Stomach smooth muscle (tissue), 2 donors: ENCODE measurements around the gene SLC39A11.

ENCODE experiments used
- H3K27ac ChIP-seq: one replicate; pipeline ENCODE4 v1.7.0; 2013; ENCODE audit warnings: mild to moderate bottlenecking, low read length, inconsistent platforms
- H3K27me3 ChIP-seq, 2 donors: one replicate each; pipeline ENCODE4 v1.7.0; 2013; ENCODE audit warnings: low read length in 2 of 2; ENCODE audit not compliant: insufficient read depth in 2 of 2, control insufficient read depth in 1 of 2
- H3K36me3 ChIP-seq, 2 donors: one replicate each; pipeline ENCODE4 v1.7.0; 2013; ENCODE audit warnings: low read length in 2 of 2; ENCODE audit not compliant: control insufficient read depth in 2 of 2, insufficient read depth in 2 of 2
- H3K4me1 ChIP-seq: one replicate; pipeline ENCODE4 v1.7.0; 2013; ENCODE audit warnings: low read length; ENCODE audit not compliant: control insufficient read depth, insufficient read depth
- H3K4me3 ChIP-seq, 2 donors: one replicate each; pipeline ENCODE4 v1.7.0; 2013; ENCODE audit warnings: low read length in 2 of 2
- H3K9ac ChIP-seq, 2 donors: one replicate each; pipeline ENCODE4 v1.7.0; 2013; ENCODE audit warnings: low read length in 2 of 2, mild to moderate bottlenecking in 1 of 2
- H3K9me3 ChIP-seq, 2 donors: one replicate each; pipeline ENCODE4 v1.7.0; 2013; ENCODE audit warnings: low read length in 2 of 2; ENCODE audit not compliant: control insufficient read depth in 2 of 2
- donor health status: healthy.
- donor health status: Pancreatic carcinoma.

SLC39A11 gene

GRCh38 chr17:72967277-72967970 lies 125.1 kb downstream of the SLC39A11 start:
- H3K4me1 ChIP-seq, result no peaks in the 10 kb centered on the region

GRCh38 chr17:72962106-72962505 lies 130.4 kb downstream of the SLC39A11 start:
- no peaks in the 10 kb centered on the region for H3K27me3 ChIP-seq
- H3K36me3 ChIP-seq, result no peaks in the 10 kb centered on the region
- H3K9ac ChIP-seq, result no peak overlapping the region
- no peak overlapping the region for H3K4me3 ChIP-seq
- no peaks in the 10 kb centered on the region for H3K9me3 ChIP-seq
- H3K4me1 ChIP-seq, result no peaks in the 10 kb centered on the region
- no peak overlapping the region for H3K27ac ChIP-seq

More at GRCh38 chr17:72967277-72967970, 125.1 kb downstream of the SLC39A11 start:
- H3K9ac ChIP-seq, result no peak overlapping the region
- no peak overlapping the region for H3K27ac ChIP-seq
- H3K27me3 ChIP-seq, result no peaks in the 10 kb centered on the region
- no peaks in the 10 kb centered on the region for H3K36me3 ChIP-seq
- no peaks in the 10 kb centered on the region for H3K9me3 ChIP-seq
- H3K4me3 ChIP-seq, result no peak overlapping the region

- no peak overlapping the region for H3K9ac ChIP-seq
- H3K4me1 ChIP-seq, result no peaks in the 10 kb centered on the region
- no peaks in the 10 kb centered on the region for H3K9me3 ChIP-seq
- no peaks in the 10 kb centered on the region for H3K27me3 ChIP-seq
- no peaks in the 10 kb centered on the region for H3K36me3 ChIP-seq
- H3K27ac ChIP-seq, result no peak overlapping the region
- no peak overlapping the region for H3K4me3 ChIP-seq
Observed at GRCh38 chr17:72955391-72956140, 136.9 kb downstream of the SLC39A11 start.

- H3K27me3 ChIP-seq, result no peaks in the 10 kb centered on the region
- no peak overlapping the region for H3K9ac ChIP-seq
- H3K9me3 ChIP-seq, result no peaks in the 10 kb centered on the region
- H3K27ac ChIP-seq, result no peak overlapping the region
- no peaks in the 10 kb centered on the region for H3K36me3 ChIP-seq
- H3K4me1 ChIP-seq, result no peaks in the 10 kb centered on the region
- no peak overlapping the region for H3K4me3 ChIP-seq
Observed at GRCh38 chr17:72954579-72954978, 137.9 kb downstream of the SLC39A11 start.

- no peak overlapping the region for H3K9ac ChIP-seq
- H3K27me3 ChIP-seq, result no peaks in the 10 kb centered on the region
- H3K4me3 ChIP-seq, result no peak overlapping the region
- H3K36me3 ChIP-seq, result no peaks in the 10 kb centered on the region
- H3K4me1 ChIP-seq, result no peaks in the 10 kb centered on the region
- H3K9me3 ChIP-seq, result no peaks in the 10 kb centered on the region
- no peak overlapping the region for H3K27ac ChIP-seq
Observed at GRCh38 chr17:72953621-72954020, 138.9 kb downstream of the SLC39A11 start.

- Histone ChIP-seq H3K9ac (no peak overlapping the region), H3K27me3 (no peaks in the 10 kb centered on the region), H3K4me1 (no peaks in the 10 kb centered on the region), H3K36me3 (no peaks in the 10 kb centered on the region), H3K27ac (no peak overlapping the region), H3K9me3 (no peaks in the 10 kb centered on the region), H3K4me3 (no peak overlapping the region)
Observed at GRCh38 chr17:72952641-72953315, 139.7 kb downstream of the SLC39A11 start.

- H3K9me3 ChIP-seq, result no peaks in the 10 kb centered on the region
- H3K4me1 ChIP-seq, result no peaks in the 10 kb centered on the region
- H3K4me3 ChIP-seq, result no peak overlapping the region
Observed at GRCh38 chr17:72952220-72952619, 140.3 kb downstream of the SLC39A11 start.

GRCh38 chr17:72950242-72950931 lies 142.1 kb downstream of the SLC39A11 start:
- Histone ChIP-seq H3K27ac (no peak overlapping the region), H3K4me1 (no peaks in the 10 kb centered on the region), H3K9ac (no peak overlapping the region), H3K36me3 (peaks cover 0 to 2% of the 10 kb centered on the region in 2 donors), H3K27me3 (no peaks in the 10 kb centered on the region), H3K9me3 (no peaks in the 10 kb centered on the region), H3K4me3 (no peak overlapping the region)

More at GRCh38 chr17:72952220-72952619, 140.3 kb downstream of the SLC39A11 start:
- Histone ChIP-seq H3K36me3 (no peaks in the 10 kb centered on the region), H3K27me3 (no peaks in the 10 kb centered on the region), H3K27ac (no peak overlapping the region), H3K9ac (no peak overlapping the region)

- Histone ChIP-seq H3K36me3 (peaks cover 0 to 2% of the 10 kb centered on the region in 2 donors), H3K4me3 (no peak overlapping the region), H3K9me3 (no peaks in the 10 kb centered on the region), H3K4me1 (no peaks in the 10 kb centered on the region), H3K27ac (no peak overlapping the region), H3K27me3 (no peaks in the 10 kb centered on the region), H3K9ac (no peak overlapping the region)
Observed at GRCh38 chr17:72948115-72948514, 144.4 kb downstream of the SLC39A11 start.

- peaks cover 0 to 2% of the 10 kb centered on the region in 2 donors for H3K36me3 ChIP-seq
- no peak overlapping the region for H3K4me3 ChIP-seq
- H3K27ac ChIP-seq, result no peak overlapping the region
- H3K9ac ChIP-seq, result no peak overlapping the region
- H3K4me1 ChIP-seq, result no peaks in the 10 kb centered on the region
- H3K27me3 ChIP-seq, result no peaks in the 10 kb centered on the region
- no peaks in the 10 kb centered on the region for H3K9me3 ChIP-seq
Observed at GRCh38 chr17:72947475-72947874, 145.0 kb downstream of the SLC39A11 start.
